Mesenchymal stem cell (in vitro differentiated cells and primary cell): ENCODE results near the gene PRR30.
A peak's percentile ranks its signal among the peaks of the same experiment; 100 is the strongest.

Experiments used
- DNase-seq: peaks from one replicate; pipeline ENCODE4 v3.0.0-alpha.2; 2013
- H2AFZ ChIP-seq: one replicate; pipeline ENCODE4 v1.6.1; 2013; ENCODE audit warnings: low read depth, mild to moderate bottlenecking, control low read depth, inconsistent platforms, low read length, moderate library complexity
- H2AK5ac ChIP-seq: 2 replicates; pipeline ENCODE4 v1.6.1; 2013; ENCODE audit warnings: low read length, moderate library complexity, mild to moderate bottlenecking, inconsistent platforms; ENCODE audit not compliant: severe bottlenecking
- H2BK120ac ChIP-seq: one replicate; pipeline ENCODE4 v1.6.1; 2013; ENCODE audit warnings: low read depth, mild to moderate bottlenecking, inconsistent platforms, low read length, moderate library complexity
- H2BK12ac ChIP-seq, 2 experiments: one replicate each; pipeline ENCODE4 v1.6.1; 2013; ENCODE audit warnings: inconsistent platforms in 2 of 2, low read length in 2 of 2, mild to moderate bottlenecking in 2 of 2, moderate library complexity in 2 of 2, control low read depth in 1 of 2
- H2BK15ac ChIP-seq: one replicate; pipeline ENCODE4 v1.6.1; 2013; ENCODE audit warnings: mild to moderate bottlenecking, low read depth, inconsistent platforms; ENCODE audit not compliant: poor library complexity, severe bottlenecking
- H2BK5ac ChIP-seq: 2 replicates; pipeline ENCODE4 v1.6.1; 2013; ENCODE audit warnings: low read depth, mild to moderate bottlenecking, low read length, control low read depth, inconsistent platforms; ENCODE audit not compliant: poor library complexity, severe bottlenecking
- H3K14ac ChIP-seq, 2 experiments: one replicate each; pipeline ENCODE4 v1.6.1; 2013; ENCODE audit warnings: inconsistent platforms in 2 of 2, low read length in 2 of 2, control low read depth in 1 of 2, mild to moderate bottlenecking in 1 of 2, moderate library complexity in 1 of 2
- H3K18ac ChIP-seq, 2 experiments: one replicate each; pipeline ENCODE4 v1.6.1; 2013; ENCODE audit warnings: inconsistent platforms in 2 of 2, low read length in 2 of 2, control low read depth in 1 of 2, low read depth in 1 of 2, mild to moderate bottlenecking in 1 of 2
- H3K23ac ChIP-seq, 2 experiments: one replicate each; pipeline ENCODE4 v1.6.1; 2013; ENCODE audit warnings: inconsistent platforms in 2 of 2, low read length in 2 of 2, mild to moderate bottlenecking in 2 of 2, moderate library complexity in 2 of 2, control low read depth in 1 of 2
- H3K27ac ChIP-seq: 2 replicates; pipeline ENCODE4 v1.5.1; 2013; ENCODE audit warnings: mild to moderate bottlenecking, moderate library complexity, low read length, control low read depth, inconsistent platforms; ENCODE audit not compliant: poor library complexity, severe bottlenecking
- H3K27me3 ChIP-seq, 2 experiments: 2 replicates each; pipeline versions ENCODE4 v1.6.1 to v1.7.0; 2013; ENCODE audit warnings: low read length in 2 of 2, mild to moderate bottlenecking in 2 of 2, moderate library complexity in 2 of 2, control low read depth in 1 of 2, inconsistent platforms in 1 of 2; ENCODE audit not compliant: control insufficient read depth in 1 of 2, insufficient read depth in 1 of 2
- H3K36me3 ChIP-seq, 2 experiments: 2 replicates each; pipeline versions ENCODE4 v1.6.1 to v1.7.0; 2013; ENCODE audit warnings: low read length in 2 of 2, control low read depth in 1 of 2, inconsistent platforms in 1 of 2, low read depth in 1 of 2, mild to moderate bottlenecking in 1 of 2; ENCODE audit not compliant: insufficient read depth in 2 of 2, control insufficient read depth in 1 of 2
- H3K4ac ChIP-seq, 2 experiments: one replicate each; pipeline ENCODE4 v1.6.1; 2013; ENCODE audit warnings: inconsistent platforms in 2 of 2, low read length in 2 of 2, mild to moderate bottlenecking in 2 of 2, moderate library complexity in 2 of 2, control low read depth in 1 of 2, low read depth in 1 of 2
- H3K4me1 ChIP-seq: 2 replicates; pipeline ENCODE4 v1.6.1; 2013; ENCODE audit warnings: low read depth, low read length, control low read depth; ENCODE audit not compliant: control insufficient read depth, insufficient read depth
- H3K4me2 ChIP-seq: 2 replicates; pipeline ENCODE4 v1.6.1; 2013; ENCODE audit warnings: low read length, mild to moderate bottlenecking, inconsistent platforms; ENCODE audit not compliant: poor library complexity, severe bottlenecking
- H3K4me3 ChIP-seq, 2 experiments: 2 replicates each; pipeline versions ENCODE4 v1.5.1 to v1.7.0; 2013; ENCODE audit warnings: low read length in 2 of 2, mild to moderate bottlenecking in 2 of 2, control low read depth in 1 of 2, low read depth in 1 of 2; ENCODE audit not compliant: insufficient read depth in 1 of 2
- H3K79me1 ChIP-seq: replicated peaks from 2 replicates; pipeline ENCODE4 v1.6.1; 2013; ENCODE audit warnings: mild to moderate bottlenecking, control low read depth, low read length, inconsistent platforms; ENCODE audit not compliant: poor library complexity, severe bottlenecking
- H3K9ac ChIP-seq: 2 replicates; pipeline ENCODE4 v1.7.0; 2013; ENCODE audit warnings: mild to moderate bottlenecking, low read length, moderate library complexity
- H3K9me3 ChIP-seq: 2 replicates; pipeline ENCODE4 v1.7.0; 2013; ENCODE audit warnings: mild to moderate bottlenecking, low read length; ENCODE audit not compliant: control insufficient read depth
- H4K8ac ChIP-seq: one replicate; pipeline ENCODE4 v1.6.1; 2013; ENCODE audit warnings: inconsistent platforms, mild to moderate bottlenecking, low read length, moderate library complexity
- H4K91ac ChIP-seq: one replicate; pipeline ENCODE4 v1.6.1; 2013; ENCODE audit warnings: mild to moderate bottlenecking, low read length, inconsistent platforms
- WGBS: methylation state at CpG from one replicate; pipeline ENCODE4 v1.1.7; 2013; ENCODE audit warnings: mixed read lengths; 5-methylcytosine and 5-hydroxymethylcytosine counted together

Gene PRR30

GRCh38 chr2:27160191-27160590 is 21.0 kb upstream of the PRR30 start:
- no peaks in the 10 kb centered on the region for H3K36me3 ChIP-seq
- no peak overlapping the region for H3K18ac ChIP-seq
- no peaks in the 10 kb centered on the region for H3K79me1 ChIP-seq
- H3K4me1 ChIP-seq = no peaks in the 10 kb centered on the region
- H3K27ac ChIP-seq = no peak overlapping the region
- no peak overlapping the region for H2BK12ac ChIP-seq
- no peak overlapping the region for H3K4ac ChIP-seq
- H2AFZ ChIP-seq = no peak overlapping the region
- DNase-seq = no peak
- H2BK5ac ChIP-seq = no peak overlapping the region
- H3K9me3 ChIP-seq = no peaks in the 10 kb centered on the region
- 89% methylated on average over 8 of the region's 9 CpGs for WGBS
- no peak overlapping the region for H2AK5ac ChIP-seq
- no peak overlapping the region for H3K4me2 ChIP-seq
- H2BK120ac ChIP-seq = no peak overlapping the region
- no peak overlapping the region for H4K8ac ChIP-seq
- H4K91ac ChIP-seq = no peak overlapping the region
- H3K9ac ChIP-seq = no peak overlapping the region
- no peak overlapping the region for H3K14ac ChIP-seq
- H3K4me3 ChIP-seq = no peak overlapping the region
- peaks cover 0 to 7% of the 10 kb centered on the region in 2 experiments for H3K27me3 ChIP-seq
- no peak overlapping the region for H2BK15ac ChIP-seq
- H3K23ac ChIP-seq = no peak overlapping the region

GRCh38 chr2:27159271-27159670 is 20.1 kb upstream of the PRR30 start:
- no peak overlapping the region for H3K9ac ChIP-seq
- H3K79me1 ChIP-seq = no peaks in the 10 kb centered on the region
- H4K8ac ChIP-seq = no peak overlapping the region
- DNase-seq = no peak
- no peak overlapping the region for H3K18ac ChIP-seq
- H3K27me3 ChIP-seq = peaks cover 0 to 7% of the 10 kb centered on the region in 2 experiments
- WGBS = 84% methylated on average over 6 of the region's 6 CpGs
- peak overlapping the region in 1 of 2 experiments; percentile 59 for H3K14ac ChIP-seq
- no peak overlapping the region for H3K4me2 ChIP-seq
- H3K4ac ChIP-seq = no peak overlapping the region
- H3K4me3 ChIP-seq = no peak overlapping the region
- H3K27ac ChIP-seq = no peak overlapping the region
- H4K91ac ChIP-seq = no peak overlapping the region
- no peak overlapping the region for H2BK15ac ChIP-seq
- no peaks in the 10 kb centered on the region for H3K4me1 ChIP-seq
- H2AFZ ChIP-seq = no peak overlapping the region
- no peak overlapping the region for H2AK5ac ChIP-seq
- H3K36me3 ChIP-seq = no peaks in the 10 kb centered on the region
- H3K23ac ChIP-seq = no peak overlapping the region
- H2BK120ac ChIP-seq = no peak overlapping the region
- H2BK12ac ChIP-seq = no peak overlapping the region
- H3K9me3 ChIP-seq = no peaks in the 10 kb centered on the region
- no peak overlapping the region for H2BK5ac ChIP-seq

GRCh38 chr2:27158468-27158867 is 19.3 kb upstream of the PRR30 start:
- no peak overlapping the region for H3K4ac ChIP-seq
- no peaks in the 10 kb centered on the region for H3K79me1 ChIP-seq
- no peak overlapping the region for H4K91ac ChIP-seq
- no peak overlapping the region for H2AFZ ChIP-seq
- no peaks in the 10 kb centered on the region for H3K9me3 ChIP-seq
- no peak for DNase-seq
- H3K27ac ChIP-seq = no peak overlapping the region
- no peak overlapping the region for H4K8ac ChIP-seq
- H3K18ac ChIP-seq = no peak overlapping the region
- 79% methylated on average over 6 of the region's 6 CpGs for WGBS
- H2AK5ac ChIP-seq = no peak overlapping the region
- no peak overlapping the region for H2BK15ac ChIP-seq
- H3K14ac ChIP-seq = no peak overlapping the region
- no peaks in the 10 kb centered on the region for H3K4me1 ChIP-seq
- no peak overlapping the region for H2BK5ac ChIP-seq
- no peak overlapping the region for H2BK12ac ChIP-seq
- no peak overlapping the region for H3K9ac ChIP-seq
- peaks cover 0 to 7% of the 10 kb centered on the region in 2 experiments for H3K27me3 ChIP-seq
- no peak overlapping the region for H3K4me3 ChIP-seq
- no peak overlapping the region for H3K4me2 ChIP-seq
- no peak overlapping the region for H2BK120ac ChIP-seq
- H3K23ac ChIP-seq = no peak overlapping the region
- H3K36me3 ChIP-seq = no peaks in the 10 kb centered on the region

GRCh38 chr2:27155069-27155520 is 15.9 kb upstream of the PRR30 start:
- H2BK12ac ChIP-seq = no peak overlapping the region
- 86% methylated on average over 6 of the region's 9 CpGs for WGBS
- no peaks in the 10 kb centered on the region for H3K79me1 ChIP-seq
- H2AFZ ChIP-seq = no peak overlapping the region
- no peak overlapping the region for H3K18ac ChIP-seq
- no peak overlapping the region for H2BK120ac ChIP-seq
- no peak for DNase-seq
- H3K27ac ChIP-seq = no peak overlapping the region
- no peaks in the 10 kb centered on the region for H3K36me3 ChIP-seq
- no peak overlapping the region for H2BK15ac ChIP-seq
- no peak overlapping the region for H3K23ac ChIP-seq
- H3K27me3 ChIP-seq = peaks cover 4 to 13% of the 10 kb centered on the region in 2 experiments
- no peak overlapping the region for H3K9ac ChIP-seq
- no peak overlapping the region for H3K4me2 ChIP-seq
- no peak overlapping the region for H2BK5ac ChIP-seq
- no peak overlapping the region for H2AK5ac ChIP-seq
- H3K4me3 ChIP-seq = no peak overlapping the region
- H3K14ac ChIP-seq = no peak overlapping the region
- no peaks in the 10 kb centered on the region for H3K9me3 ChIP-seq
- H3K4me1 ChIP-seq = no peaks in the 10 kb centered on the region
- no peak overlapping the region for H4K91ac ChIP-seq
- no peak overlapping the region for H3K4ac ChIP-seq
- no peak overlapping the region for H4K8ac ChIP-seq
